Stimulated activated CD8-positive, alpha-beta memory T cell treated with anti-CD3 and anti-CD28 coated beads, Interleukin-7, amount 100 ng/mL, for 4 hours (primary cell): ENCODE data around the gene FRMD5.

Experiments
- DNase-seq, 2 donors: peaks; one replicate each; pipeline ENCODE4 v3.0.0-alpha.2; 2020; ENCODE audit warnings: low read depth in 2 of 2

The FRMD5 gene

GRCh38 chr15:43975770-43976169 lies 219.3 kb downstream of the FRMD5 start:
- DNase-seq: no peak

DNA sequence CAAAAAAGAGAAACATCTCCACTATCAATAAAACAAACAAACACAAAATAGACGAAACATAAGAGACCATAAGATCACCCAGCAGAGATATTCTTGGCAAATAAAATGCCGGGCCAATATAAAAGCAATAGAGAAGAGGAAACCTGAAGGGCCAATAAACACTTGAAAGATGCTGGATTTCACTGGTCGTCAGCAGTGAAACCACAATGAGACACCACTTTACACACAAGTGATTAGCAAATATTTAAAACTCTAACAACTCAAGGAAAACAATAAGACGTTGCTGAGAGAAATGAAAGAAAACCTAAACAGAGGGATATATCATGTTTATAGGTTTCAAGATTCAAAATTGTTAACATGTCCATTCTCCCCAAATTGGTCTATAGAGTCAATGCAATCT lies 219.7 kb downstream of the FRMD5 start:
- no peak for DNase-seq

- DNase-seq: no peak
These were observed 220.2 kb downstream of the FRMD5 start for GRCh38 chr15:43974852-43975251.

DNA sequence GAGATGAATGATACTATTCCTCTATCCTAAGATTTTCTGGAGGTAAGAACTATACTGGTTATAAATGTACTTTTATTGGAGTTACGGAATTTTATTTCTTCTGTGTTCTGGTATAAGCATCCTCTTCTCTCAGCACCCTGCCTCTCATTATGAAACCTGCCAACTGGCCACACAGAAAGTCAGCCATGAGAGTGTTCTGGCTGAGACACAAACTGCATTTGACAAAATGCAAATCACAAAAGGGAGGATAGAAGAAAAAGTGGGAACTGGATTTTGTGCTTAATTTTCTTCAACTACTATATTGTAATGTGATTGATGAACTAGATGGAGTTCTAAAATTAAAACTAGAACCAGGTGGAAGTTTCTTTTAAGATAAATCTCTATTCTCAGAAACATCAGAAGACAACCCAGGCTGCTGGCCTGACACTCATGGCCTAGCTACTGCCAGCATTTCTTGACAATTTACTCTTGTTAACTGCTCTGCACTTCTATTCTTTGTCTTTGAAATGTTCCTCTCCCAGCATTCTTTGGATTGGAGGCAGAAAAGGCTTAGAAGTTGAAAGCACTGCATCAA lies 225.2 kb downstream of the FRMD5 start:
- DNase-seq: no peak

- no peak for DNase-seq
These were observed 226.5 kb downstream of the FRMD5 start for GRCh38 chr15:43968551-43968950.

DNA sequence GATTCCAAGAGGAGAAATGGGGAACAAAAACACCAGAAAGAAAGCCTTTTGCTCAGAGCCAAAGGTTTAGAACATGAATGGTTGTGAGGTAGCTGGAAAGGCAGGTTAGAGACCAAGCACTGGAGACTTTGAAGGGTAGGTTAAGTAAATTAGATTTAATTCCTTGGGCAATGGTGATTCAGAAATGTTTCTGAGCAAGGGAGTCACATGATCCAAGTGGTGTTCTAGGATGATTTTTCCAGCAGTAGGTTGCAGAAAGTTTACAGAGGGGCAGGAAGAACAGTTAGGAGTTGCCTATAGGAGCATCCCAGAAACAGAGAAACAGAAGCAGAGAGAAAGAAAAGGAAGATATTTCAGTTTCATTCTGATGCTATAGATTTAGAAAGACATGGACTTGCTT lies 228.4 kb downstream of the FRMD5 start:
- DNase-seq: no peak

DNA sequence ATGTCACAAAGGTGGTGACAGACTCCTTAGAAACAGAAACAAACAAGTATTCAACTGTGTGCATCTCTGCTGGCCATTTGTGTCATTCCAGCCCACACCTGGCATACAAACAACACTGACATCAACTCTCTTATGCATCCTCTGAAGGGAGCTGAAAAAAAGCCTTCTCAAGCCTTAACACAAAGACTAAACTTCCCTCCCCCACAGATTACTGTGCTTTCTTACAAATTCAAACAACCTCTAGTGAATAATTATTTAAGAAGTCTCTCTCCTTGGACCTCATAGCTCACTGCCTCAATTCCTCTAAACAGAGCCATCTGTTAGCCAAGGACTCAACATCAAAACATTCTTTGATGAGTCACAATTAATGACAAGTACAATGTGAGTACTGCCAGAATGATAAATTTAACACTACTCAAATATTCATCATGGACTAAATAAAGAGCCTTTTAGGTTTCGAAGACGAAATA lies 236.2 kb downstream of the FRMD5 start:
- DNase-seq: no peak

DNA sequence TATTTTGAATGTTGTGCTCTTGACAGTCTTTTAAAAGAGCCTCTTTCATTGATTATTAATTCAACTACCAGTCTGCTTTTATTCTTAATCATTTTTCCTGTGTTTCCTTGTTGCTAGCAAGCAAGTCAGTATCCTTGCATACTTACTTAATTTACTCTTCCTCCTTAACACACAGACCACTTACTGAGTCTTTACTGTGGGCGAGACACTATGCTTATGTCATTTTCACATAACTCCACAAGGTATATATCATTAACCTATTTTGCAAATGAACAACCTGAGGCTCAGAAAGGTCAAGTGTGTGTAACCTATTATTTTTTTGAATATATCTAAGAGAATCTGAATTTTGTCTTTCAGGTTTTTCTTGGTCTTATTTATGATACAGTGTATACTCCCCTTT lies 237.3 kb downstream of the FRMD5 start:
- no peak for DNase-seq

- no peak for DNase-seq
These were observed 239.9 kb downstream of the FRMD5 start for GRCh38 chr15:43955140-43955539.

GRCh38 chr15:43954181-43954621 lies 240.9 kb downstream of the FRMD5 start:
- DNase-seq: no peak

DNA sequence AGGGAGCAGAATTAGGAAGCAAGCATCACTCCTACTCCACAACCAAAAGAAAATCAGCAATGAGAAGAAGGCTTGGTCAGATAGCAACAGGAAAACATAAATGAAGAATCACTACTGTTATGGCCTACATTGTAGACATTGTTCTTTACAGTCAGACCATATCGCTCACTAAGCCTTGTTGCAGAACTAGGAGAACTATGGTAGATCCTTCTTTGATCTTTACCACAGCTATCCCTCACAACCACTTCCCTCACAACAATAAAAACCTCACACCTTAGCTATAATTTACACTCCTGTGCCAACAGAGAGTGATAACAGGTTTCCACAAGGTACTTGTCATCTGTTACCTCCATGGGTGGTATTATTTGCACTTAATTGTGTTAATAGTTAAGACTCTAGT lies 241.7 kb downstream of the FRMD5 start:
- DNase-seq: no peak

DNA sequence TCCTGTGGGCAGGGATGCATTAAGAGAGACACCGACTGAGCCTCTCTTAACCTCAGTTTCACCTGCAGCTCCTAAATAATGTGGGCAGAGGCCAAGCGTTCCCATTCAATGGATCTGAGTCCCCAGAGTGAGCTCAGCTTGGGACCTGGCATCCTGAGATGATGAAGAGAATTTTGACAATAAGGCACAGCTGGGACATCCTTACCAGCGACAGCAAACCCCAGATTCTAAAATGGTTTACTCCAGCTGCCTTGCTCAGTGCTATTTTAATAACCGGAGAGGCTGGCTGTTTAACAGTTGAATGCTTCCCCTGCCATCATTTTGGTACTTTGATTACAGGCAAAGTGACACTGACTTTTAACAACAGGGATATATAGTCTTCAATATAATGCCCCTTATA lies 244.5 kb downstream of the FRMD5 start:
- DNase-seq: no peak

GRCh38 chr15:43948691-43949325 lies 246.3 kb downstream of the FRMD5 start:
- no peak for DNase-seq

GRCh38 chr15:43943511-43943910 lies 251.6 kb downstream of the FRMD5 start:
- no peak for DNase-seq

GRCh38 chr15:43942194-43942593 lies 252.9 kb downstream of the FRMD5 start:
- no peak for DNase-seq

DNA sequence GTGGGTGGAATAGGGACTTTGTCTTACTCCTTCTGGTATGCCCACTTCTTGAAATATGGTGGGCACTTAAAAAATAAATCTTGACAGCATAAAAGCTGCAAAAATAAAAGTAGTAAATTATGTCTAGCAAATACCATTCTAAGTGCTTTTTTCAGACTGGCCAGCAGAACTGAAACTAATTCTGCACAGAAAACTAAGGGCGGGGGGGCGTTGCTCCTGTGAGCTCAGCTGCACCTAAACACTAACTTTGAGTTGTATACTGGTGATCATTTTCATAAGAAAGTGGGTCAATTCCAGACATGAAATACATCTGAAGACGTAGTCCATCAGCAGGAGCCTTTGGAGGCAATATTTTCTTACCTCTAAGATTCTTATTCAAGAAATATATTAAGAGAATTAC lies 253.5 kb downstream of the FRMD5 start:
- DNase-seq: no peak

DNA sequence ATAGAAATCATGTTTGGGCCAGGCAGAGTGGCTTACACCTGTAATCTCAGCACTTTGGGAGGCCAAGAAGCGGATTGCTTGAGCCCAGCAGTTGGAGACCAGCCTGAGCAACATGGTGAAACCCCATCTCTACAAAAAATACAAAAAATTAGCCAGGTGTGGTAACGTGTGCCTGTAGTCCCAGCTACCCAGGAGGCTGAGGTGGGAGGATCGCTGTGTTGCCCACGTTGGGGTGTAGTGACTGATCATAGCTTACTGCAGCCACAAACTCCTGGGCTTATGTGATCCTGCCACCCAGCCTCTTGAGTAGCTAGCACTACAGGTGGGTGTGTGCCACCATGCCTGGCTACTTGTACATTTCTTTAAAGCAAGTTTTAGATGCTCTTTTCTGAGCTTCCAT lies 254.0 kb downstream of the FRMD5 start:
- DNase-seq: no peak

DNA sequence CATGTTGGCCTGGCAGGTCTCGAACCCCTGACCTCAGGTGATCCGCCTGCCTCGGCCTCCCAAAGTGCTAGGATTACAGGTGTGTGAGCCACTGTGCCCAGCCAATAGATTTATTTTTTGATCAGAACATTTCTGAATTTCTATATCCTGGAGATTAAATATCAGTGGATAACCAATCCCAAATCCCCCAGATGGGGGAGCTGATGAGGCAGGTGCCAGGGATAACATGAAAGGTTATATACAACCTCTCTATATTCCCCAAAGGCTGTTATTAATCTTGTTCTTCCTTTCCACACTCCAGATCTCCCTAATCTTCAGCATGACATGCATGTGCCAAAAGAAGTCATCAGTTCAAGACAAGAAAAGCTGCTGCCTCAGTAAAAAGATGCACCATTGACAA lies 256.0 kb downstream of the FRMD5 start:
- DNase-seq: no peak

DNA sequence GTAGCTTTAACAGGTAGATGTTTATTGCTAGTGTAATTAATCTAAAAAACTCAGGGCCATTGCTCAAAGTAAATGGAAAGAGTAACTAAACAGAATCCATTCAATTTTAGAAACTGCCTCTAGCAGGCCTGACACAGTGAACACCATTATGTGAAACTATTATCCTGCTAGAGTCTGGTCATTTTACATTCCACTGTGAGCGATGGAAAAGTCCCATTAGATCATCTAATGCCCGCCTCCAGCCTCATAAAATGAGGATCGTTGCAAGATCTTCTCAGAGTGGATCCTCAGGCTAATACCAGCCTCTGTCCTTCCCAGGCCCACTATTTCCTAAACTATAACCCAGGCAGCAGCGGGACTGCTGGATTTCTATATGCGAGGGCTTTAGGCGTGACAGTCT lies 260.6 kb downstream of the FRMD5 start:
- DNase-seq: no peak

GRCh38 chr15:43932907-43933306 lies 262.2 kb downstream of the FRMD5 start:
- no peak for DNase-seq

DNA sequence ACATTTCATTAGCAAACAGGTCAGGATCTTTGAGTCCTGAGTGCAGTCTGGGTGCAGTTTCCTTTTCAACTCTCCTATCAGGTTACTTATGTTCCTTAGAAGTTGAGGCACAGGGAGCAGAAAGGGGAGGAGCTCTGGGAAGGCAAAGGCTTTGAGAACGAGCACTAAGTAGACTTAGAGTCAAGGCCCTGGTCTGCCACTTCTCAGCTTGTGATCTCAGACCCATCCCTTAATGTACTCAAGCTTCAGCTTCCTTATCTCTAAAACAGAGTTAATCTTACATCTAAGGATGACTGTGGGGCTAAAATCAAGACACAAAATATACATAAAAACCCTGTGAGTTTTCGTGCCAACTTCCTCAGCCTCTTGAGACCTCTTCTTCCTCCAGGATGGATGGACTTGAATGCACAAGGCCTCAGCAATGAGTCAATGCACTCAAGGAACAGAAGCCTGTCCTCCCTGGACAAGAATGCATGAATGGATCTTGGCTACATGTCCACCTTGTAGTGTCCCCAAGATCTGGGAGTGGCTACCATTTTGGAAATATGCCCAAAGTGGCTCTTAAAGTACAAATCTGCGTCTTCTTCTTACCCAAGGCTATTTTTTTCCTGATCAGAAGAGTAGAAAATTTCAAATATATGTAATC lies 263.2 kb downstream of the FRMD5 start:
- no peak for DNase-seq

GRCh38 chr15:43931119-43931518 lies 264.0 kb downstream of the FRMD5 start:
- no peak for DNase-seq

DNA sequence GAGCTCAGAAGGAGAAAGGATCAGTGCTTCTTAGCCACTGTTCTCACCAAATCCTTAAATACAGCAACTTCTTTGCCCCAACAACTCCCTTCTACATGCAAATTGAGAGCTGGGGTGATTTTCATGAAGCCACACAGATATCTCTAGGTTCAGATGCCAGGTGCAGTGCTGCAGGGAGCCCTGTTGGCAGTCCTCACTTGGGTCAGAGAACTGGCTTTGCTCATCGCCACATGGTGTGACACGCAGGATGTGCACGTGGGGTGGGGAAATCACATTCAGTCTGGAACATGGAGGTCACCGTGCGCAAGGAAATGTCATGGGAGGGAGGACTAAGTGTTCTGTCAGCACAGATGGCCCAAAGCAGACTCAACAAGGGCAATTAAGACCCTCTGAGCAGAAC lies 264.5 kb downstream of the FRMD5 start:
- DNase-seq: no peak
